Ectodermal cell (in vitro differentiated cells): ENCODE measurements around the gene SYNDIG1.

Experiments
- H3K27ac ChIP-seq: 2 replicates; pipeline ENCODE4 v1.7.0; 2013; ENCODE audit warnings: mild to moderate bottlenecking, low read depth, low read length; ENCODE audit not compliant: insufficient read depth, poor library complexity, severe bottlenecking
- H3K27me3 ChIP-seq: 2 replicates; pipeline ENCODE4 v1.7.0; 2013; ENCODE audit warnings: mild to moderate bottlenecking, low read length; ENCODE audit not compliant: insufficient read depth, control insufficient read depth, poor library complexity, severe bottlenecking
- H3K36me3 ChIP-seq: one replicate; pipeline ENCODE4 v1.7.0; 2013; ENCODE audit warnings: low read length; ENCODE audit not compliant: control insufficient read depth, insufficient read depth
- H3K4me1 ChIP-seq: one replicate; pipeline ENCODE4 v1.7.0; 2013; ENCODE audit warnings: low read length; ENCODE audit not compliant: control insufficient read depth, insufficient read depth
- H3K4me3 ChIP-seq: 2 replicates; pipeline ENCODE4 v1.7.0; 2013; ENCODE audit warnings: low read depth, low read length, control low read depth; ENCODE audit not compliant: insufficient read depth
- H3K9me3 ChIP-seq: 2 replicates; pipeline ENCODE4 v1.7.0; 2013; ENCODE audit warnings: mild to moderate bottlenecking, low read length, moderate library complexity; ENCODE audit not compliant: control insufficient read depth
- WGBS, 2 experiments: methylation state at CpG; one replicate each; pipeline ENCODE4 v1.1.7; 2013; ENCODE audit warnings: missing lambda C conversion rate in 2 of 2; 5-methylcytosine and 5-hydroxymethylcytosine counted together

Gene SYNDIG1

DNA sequence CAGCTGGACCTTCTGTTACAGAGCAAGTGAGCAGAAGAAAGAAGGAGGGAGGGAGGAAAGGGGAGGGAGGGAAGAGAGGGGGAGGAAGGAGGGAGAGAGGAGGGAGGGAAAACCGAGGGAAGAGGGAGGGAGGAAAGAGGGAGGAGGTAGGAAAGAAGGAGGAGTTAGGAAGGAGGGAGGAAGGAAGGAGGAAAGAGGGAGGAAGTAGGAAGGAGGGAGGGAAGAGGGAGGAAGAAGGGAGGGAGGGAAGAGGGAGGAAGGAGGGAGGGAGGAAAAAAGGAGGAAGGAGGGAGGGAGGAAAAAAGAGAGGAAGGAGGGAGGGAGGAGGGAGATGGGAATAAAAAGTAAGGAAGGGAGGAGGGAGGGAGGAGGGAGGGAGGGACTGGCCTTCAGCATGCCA, 191.8 kb downstream of the SYNDIG1 start:
- 87 to 90% methylated on average over 1 of the region's 1 CpG for WGBS, 2 experiments
- Histone ChIP-seq H3K27me3 (no peaks in the 10 kb centered on the region), H3K27ac (no peak overlapping the region), H3K9me3 (no peaks in the 10 kb centered on the region), H3K4me3 (no peak overlapping the region), H3K4me1 (peaks cover 4% of the 10 kb centered on the region), H3K36me3 (no peaks in the 10 kb centered on the region)

DNA sequence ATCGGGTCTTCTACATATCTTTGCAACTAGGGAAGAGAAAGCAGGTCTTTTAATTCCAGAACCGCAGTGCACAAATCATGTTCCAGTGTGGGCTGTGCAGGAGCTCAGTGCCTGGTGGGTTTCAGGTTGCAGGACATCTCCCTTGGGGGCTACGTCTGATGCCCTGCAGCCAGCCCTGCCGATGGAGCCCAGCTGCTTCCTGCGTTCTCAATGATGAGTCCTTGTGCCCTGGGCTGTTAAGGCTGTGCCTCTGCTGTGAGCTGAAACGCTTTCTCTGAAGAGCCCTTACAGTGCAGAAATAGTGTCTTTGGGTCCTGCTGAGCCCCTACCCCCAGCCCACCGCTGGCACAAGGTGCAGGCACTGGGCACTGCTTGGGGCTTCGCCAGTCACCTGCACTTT, 192.9 kb downstream of the SYNDIG1 start:
- 92% methylated on average over 8 of the region's 8 CpGs for WGBS, 2 experiments
- H3K27ac ChIP-seq: no peak overlapping the region
- H3K36me3 ChIP-seq: no peaks in the 10 kb centered on the region
- peaks cover 4% of the 10 kb centered on the region for H3K4me1 ChIP-seq
- H3K27me3 ChIP-seq: no peaks in the 10 kb centered on the region
- no peak overlapping the region for H3K4me3 ChIP-seq
- H3K9me3 ChIP-seq: no peaks in the 10 kb centered on the region

DNA sequence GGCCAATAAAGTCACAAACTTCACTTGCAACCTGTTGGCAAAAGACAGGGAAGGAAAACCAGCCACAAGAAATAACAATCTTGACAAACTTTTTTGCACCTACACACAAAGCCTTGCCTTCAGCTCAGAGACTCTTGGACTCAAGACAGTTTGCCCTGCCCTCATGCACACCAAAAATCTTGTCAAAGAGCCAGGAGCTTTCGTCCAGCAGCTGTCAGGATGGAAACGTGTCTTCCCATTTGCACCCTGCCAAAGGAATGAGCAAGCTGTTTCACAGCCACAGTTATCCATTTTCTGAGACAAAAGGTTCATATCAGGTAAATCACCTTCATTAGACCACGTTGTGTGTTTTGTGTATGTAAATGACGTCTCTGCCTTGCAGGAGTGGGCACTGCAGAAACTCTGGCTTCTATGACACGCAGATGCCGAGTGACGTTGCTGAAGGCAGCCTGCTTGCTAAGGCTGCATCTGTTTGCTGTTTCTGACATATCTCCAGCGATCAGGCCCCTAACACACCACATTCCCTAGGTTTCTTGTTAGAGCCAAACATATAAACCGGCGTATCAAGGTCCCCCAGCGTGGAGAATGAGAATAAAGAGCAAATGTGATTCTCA, 193.4 kb downstream of the SYNDIG1 start:
- H3K9me3 ChIP-seq: no peaks in the 10 kb centered on the region
- no peak overlapping the region for H3K27ac ChIP-seq
- H3K4me1 ChIP-seq: peaks cover 4% of the 10 kb centered on the region
- no peak overlapping the region for H3K4me3 ChIP-seq
- no peaks in the 10 kb centered on the region for H3K36me3 ChIP-seq
- H3K27me3 ChIP-seq: no peaks in the 10 kb centered on the region
- 93 to 94% methylated on average over 11 of the region's 11 CpGs for WGBS, 2 experiments

DNA sequence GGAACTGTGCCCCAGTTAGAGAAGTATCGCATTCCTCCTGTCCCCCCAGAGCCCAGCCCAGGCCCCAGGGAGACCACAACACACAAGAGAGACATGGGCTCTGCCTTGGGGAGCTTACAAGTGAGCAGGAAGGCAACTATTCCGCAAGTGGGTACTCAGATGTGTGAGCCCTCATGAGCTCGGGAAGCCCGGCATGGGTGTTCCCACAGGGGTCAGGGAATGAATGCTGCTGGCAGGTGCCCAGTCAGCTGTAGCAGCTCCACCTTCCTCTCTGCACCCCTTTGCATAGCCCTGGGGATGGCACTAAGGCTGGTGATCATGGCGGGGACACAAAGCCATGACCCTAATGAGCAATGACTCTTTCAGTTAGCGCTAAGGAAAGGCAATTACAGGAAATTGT, 194.1 kb downstream of the SYNDIG1 start:
- H3K9me3 ChIP-seq: no peaks in the 10 kb centered on the region
- H3K27ac ChIP-seq: no peak overlapping the region
- H3K27me3 ChIP-seq: no peaks in the 10 kb centered on the region
- 96 to 98% methylated on average over 6 of the region's 6 CpGs for WGBS, 2 experiments
- H3K4me1 ChIP-seq: peaks cover 4% of the 10 kb centered on the region
- no peak overlapping the region for H3K4me3 ChIP-seq
- H3K36me3 ChIP-seq: no peaks in the 10 kb centered on the region

DNA sequence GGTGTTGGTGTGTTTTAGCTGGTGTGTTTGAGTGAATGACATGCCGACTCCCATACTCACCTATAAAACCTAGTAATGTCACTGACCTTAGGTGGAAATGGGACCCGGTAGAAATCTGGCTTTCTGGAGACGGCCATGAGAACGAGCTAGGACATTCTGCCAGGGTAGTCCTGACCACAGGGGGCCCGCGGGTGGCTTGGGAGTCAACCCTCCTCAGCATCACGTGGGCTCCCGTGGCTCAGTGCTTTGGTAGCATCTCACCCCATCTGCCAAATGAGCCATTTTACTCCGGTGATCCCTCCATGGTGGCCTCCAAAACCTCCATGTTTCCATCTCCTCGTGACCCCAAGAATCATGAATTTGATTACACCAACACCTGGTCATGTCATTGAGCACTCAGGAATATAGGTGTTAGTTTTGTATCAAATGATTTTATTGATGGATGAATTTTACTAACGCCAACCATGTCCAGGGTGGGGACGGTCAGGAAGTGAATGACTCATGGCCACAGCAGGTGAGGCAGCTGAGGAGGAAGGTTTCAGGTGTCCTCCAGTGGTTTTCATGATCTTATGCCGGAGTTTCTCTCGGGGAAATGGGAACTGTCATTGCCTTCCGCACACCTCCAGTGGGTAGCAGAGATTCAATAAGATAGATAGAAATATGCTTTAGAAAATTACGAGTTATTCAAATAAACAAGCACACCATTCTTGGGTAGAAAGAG, 195.0 kb downstream of the SYNDIG1 start:
- no peaks in the 10 kb centered on the region for H3K27me3 ChIP-seq
- H3K4me1 ChIP-seq: peaks cover 4% of the 10 kb centered on the region
- no peak overlapping the region for H3K4me3 ChIP-seq
- no peak overlapping the region for H3K27ac ChIP-seq
- 92 to 95% methylated on average over 15 to 16 of the region's 16 CpGs for WGBS, 2 experiments
- H3K36me3 ChIP-seq: no peaks in the 10 kb centered on the region
- no peaks in the 10 kb centered on the region for H3K9me3 ChIP-seq

DNA sequence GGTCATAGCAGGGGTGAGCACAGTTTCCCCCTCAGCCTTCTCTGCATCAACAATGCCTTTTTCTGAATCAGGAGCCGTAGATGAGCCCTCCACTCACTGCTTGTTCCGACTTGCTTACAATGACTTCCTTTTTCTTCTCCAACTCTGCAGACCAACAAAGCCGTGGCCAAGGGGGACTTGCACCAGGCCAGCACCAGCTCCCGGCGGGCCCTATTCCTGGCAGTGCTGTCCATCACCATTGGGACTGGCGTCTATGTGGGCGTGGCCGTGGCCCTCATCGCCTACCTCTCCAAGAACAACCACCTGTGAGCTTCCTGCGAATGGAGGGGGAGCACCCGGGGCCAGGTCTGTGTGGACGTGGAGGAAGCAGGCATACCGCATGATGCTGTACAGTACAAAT, 195.8 kb downstream of the SYNDIG1 start:
- peaks cover 4% of the 10 kb centered on the region for H3K4me1 ChIP-seq
- H3K36me3 ChIP-seq: no peaks in the 10 kb centered on the region
- no peak overlapping the region for H3K4me3 ChIP-seq
- H3K27me3 ChIP-seq: no peaks in the 10 kb centered on the region
- no peak overlapping the region for H3K27ac ChIP-seq
- 93 to 95% methylated on average over 13 of the region's 13 CpGs for WGBS, 2 experiments
- H3K9me3 ChIP-seq: no peaks in the 10 kb centered on the region

DNA sequence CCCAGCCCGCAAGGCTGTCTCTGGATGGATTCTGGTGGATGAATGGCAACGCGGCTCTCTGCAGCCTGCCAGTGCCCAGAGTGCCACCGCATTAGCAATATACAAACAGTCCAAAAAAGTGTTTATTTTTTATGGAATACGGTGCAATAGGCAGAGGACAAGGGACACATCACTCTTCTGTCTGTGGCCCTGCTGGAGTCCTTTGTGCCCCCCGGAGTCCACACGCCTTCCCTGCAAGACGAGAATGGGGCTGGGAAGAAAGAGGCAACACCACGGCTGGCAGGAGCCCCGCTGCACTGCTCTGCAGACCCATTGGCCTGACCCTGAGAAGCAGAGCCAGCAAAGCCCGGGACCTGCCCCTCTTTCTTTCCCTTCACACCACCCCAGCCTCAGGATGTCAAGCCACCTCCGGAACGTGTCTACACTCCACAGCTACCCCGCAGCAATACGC, 196.3 kb downstream of the SYNDIG1 start:
- Histone ChIP-seq H3K4me3 (no peak overlapping the region), H3K4me1 (peaks cover 4% of the 10 kb centered on the region), H3K27ac (no peak overlapping the region), H3K36me3 (no peaks in the 10 kb centered on the region), H3K27me3 (no peaks in the 10 kb centered on the region), H3K9me3 (no peaks in the 10 kb centered on the region)
- 72 to 76% methylated on average over 15 of the region's 15 CpGs for WGBS, 2 experiments

DNA sequence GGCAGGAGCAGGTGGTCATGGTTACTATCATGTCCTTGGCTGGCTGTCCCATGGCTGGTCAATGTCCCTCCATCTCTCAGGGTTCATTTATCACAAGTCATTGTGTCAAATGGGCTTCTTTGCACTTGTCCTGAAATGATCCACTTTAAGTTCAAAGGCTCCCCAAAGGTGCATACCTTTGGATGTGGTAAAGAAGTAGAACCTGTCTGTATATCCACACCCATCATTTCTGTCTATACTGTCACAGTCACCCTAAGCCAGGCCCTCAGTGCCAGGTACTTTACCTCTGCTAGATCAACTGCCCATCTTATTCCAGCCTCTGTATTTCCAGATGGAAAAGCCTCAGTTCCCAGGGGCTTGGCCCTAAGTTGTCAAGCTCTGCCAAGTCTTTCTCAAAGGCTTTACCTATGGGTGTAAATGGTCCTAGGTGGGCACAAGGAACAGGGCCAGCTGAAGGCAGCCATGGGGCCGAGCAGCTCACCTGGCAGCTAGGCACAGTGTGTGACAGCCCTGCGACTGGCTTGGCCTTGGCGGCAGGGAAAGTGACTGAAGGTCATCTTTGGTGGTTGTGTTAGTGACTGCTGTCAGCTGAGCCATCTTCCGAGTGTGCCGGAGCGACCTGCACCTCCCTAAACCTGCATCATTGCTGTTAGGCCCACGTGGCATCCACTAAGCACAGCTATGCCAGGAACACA, 198.4 kb downstream of the SYNDIG1 start:
- H3K4me1 ChIP-seq: peaks cover 4% of the 10 kb centered on the region
- no peaks in the 10 kb centered on the region for H3K9me3 ChIP-seq
- no peak overlapping the region for H3K27ac ChIP-seq
- H3K27me3 ChIP-seq: no peaks in the 10 kb centered on the region
- no peak overlapping the region for H3K4me3 ChIP-seq
- 93 to 94% methylated on average over 7 of the region's 7 CpGs for WGBS, 2 experiments
- no peaks in the 10 kb centered on the region for H3K36me3 ChIP-seq

DNA sequence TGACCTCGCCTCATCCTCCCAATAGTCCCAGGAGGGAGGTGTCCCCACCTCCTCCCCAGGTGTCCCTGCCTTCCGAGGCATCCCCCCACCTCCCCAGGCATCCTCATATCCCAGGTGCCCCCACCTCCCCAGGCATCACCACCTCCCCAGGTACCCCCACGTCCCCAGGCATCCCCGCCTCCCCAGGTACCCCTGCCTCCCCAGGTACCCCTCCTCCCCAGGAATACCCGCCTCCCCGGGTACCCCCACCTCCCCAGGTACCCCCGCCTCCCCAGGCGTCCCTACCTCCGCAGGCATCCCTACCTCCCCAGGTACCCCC, 198.9 kb downstream of the SYNDIG1 start:
- Histone ChIP-seq H3K27ac (no peak overlapping the region), H3K9me3 (no peaks in the 10 kb centered on the region), H3K27me3 (no peaks in the 10 kb centered on the region), H3K4me1 (peaks cover 4% of the 10 kb centered on the region), H3K36me3 (no peaks in the 10 kb centered on the region), H3K4me3 (no peak overlapping the region)
- WGBS, 2 experiments: 78 to 91% methylated on average over 2 to 6 of the region's 9 CpGs

DNA sequence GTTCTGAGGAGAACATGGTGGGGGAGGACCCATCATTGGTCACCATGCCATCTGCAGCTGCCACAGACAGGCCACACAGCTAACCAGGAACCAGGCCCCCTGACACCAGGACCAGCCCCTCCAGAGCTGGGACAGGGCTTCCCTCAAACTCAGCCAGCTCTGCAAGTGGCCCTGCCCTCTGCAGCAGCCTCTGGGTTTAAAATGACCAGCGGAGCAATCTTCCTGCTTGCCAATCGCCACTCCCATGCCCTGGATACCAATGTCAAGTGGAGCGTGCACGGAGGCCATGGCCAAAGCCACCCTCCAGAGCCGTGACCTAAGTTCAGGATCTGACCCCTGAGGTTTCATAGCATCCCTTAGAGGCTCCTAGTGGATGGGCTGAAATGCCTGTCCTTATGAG, 199.4 kb downstream of the SYNDIG1 start:
- no peak overlapping the region for H3K4me3 ChIP-seq
- no peaks in the 10 kb centered on the region for H3K27me3 ChIP-seq
- peaks cover 4% of the 10 kb centered on the region for H3K4me1 ChIP-seq
- no peaks in the 10 kb centered on the region for H3K36me3 ChIP-seq
- 94 to 98% methylated on average over 5 of the region's 5 CpGs for WGBS, 2 experiments
- no peaks in the 10 kb centered on the region for H3K9me3 ChIP-seq
- no peak overlapping the region for H3K27ac ChIP-seq
